Measurements from ENCODE around the gene ARHGAP30. TPM values are rescaled to one million over a fixed set of nuclear protein-coding genes. Genes with fewer than 3 reads are reported as not detected.

The ARHGAP30 gene
- polyA plus RNA-seq, 1 donor (not counting 4 experiments of a cell fraction or from before 2014, with no cell fraction given) = 0.16 TPM

DNA sequence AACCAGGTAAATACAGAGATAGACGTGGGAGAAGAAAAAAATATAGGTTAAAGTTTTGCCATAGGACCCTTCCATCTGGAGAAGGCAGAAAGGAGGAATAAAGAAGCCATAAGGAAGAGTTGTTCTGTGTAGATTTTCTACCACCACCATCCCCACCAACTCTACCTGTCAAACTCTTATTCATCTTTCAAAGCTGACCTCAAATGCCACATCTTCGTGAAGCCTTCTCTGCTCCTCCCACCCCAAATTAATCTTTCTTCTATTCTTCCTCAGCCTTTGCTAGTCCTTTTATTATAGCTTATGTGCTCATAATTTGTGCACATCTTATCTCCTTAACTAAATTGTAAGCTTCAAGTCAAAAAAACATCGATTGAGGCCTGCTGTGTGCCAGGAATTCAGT lies 20.9 kb upstream of the ARHGAP30 start:
- H3K27ac ChIP-seq (ENCODE audit: control insufficient read depth, insufficient read depth, low read length) = no peak overlapping the region
- dilution Hi-C loops (cut with MboI; ENCODE audit: extremely low pct_ligation_motif_present, low sequenced_read_pairs) = no loop called here
- peaks cover 46% of the 10 kb centered on the region for H3K4me1 ChIP-seq (ENCODE audit: control insufficient read depth, extremely low read depth, insufficient read depth, low read length)

DNA sequence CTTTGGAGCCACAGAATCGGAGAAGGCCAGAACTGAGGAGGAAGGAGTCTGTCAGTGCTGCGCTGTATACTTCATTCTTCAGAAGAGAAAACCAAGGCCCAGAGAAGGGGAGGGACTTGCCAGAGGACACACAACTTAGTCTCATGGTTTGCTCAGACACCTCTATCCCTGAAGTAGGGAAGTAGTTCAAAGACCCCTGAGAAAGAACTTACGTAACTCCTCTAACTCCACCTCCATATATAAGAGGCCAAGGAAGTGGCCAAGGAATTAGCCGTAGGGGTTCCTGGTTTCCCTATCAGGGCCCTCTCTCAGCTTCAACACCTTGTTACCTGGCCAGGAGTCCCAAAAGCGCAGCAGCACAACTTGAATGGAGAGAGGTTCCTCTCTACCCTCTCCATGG lies 20.2 kb upstream of the ARHGAP30 start:
- Histone ChIP-seq H3K4me1 (ENCODE audit: control insufficient read depth, extremely low read depth, insufficient read depth, low read length) (peaks cover 53% of the 10 kb centered on the region), H4K20me1 (ENCODE audit: control insufficient read depth, extremely low read depth, insufficient read depth, low read length) (no peaks in the 10 kb centered on the region), H3K79me2 (ENCODE audit: control insufficient read depth, insufficient read depth, low read length) (no peaks in the 10 kb centered on the region), H2AFZ (ENCODE audit: control insufficient read depth, low read length) (no peak overlapping the region), H3K27ac (ENCODE audit: control insufficient read depth, insufficient read depth, low read length) (no peak overlapping the region), H3K9me1 (ENCODE audit: control insufficient read depth, extremely low read depth, insufficient read depth, low read length) (no peaks in the 10 kb centered on the region), H3K4me2 (ENCODE audit: control insufficient read depth, extremely low read depth, insufficient read depth, low read depth, low read length) (no peak overlapping the region), H3K9me3 (ENCODE audit: control insufficient read depth, low read depth, low read length) (no peaks in the 10 kb centered on the region), H3K9ac (ENCODE audit: control insufficient read depth, extremely low read depth, insufficient read depth, low read length) (peak overlapping the region; percentile 12), H3K36me3 (ENCODE audit: control insufficient read depth in 2 of 2, extremely low read depth in 1 of 2, insufficient read depth in 2 of 2, low read length in 2 of 2) (no peaks in the 10 kb centered on the region), H3K27me3 (ENCODE audit: control insufficient read depth, extremely low read depth, insufficient read depth, low read length) (no peaks in the 10 kb centered on the region), H3K4me3 (ENCODE audit: control insufficient read depth in 2 of 3, extremely low read depth in 1 of 3, insufficient read depth in 2 of 3, low read depth in 1 of 3, low read length in 3 of 3) (no peak overlapping the region)
- no peak for TF ChIP-seq EZH2 (IDR thresholded peaks at IDR 0.05; ENCODE audit: low read length)
- TF ChIP-seq, protein P1, sequence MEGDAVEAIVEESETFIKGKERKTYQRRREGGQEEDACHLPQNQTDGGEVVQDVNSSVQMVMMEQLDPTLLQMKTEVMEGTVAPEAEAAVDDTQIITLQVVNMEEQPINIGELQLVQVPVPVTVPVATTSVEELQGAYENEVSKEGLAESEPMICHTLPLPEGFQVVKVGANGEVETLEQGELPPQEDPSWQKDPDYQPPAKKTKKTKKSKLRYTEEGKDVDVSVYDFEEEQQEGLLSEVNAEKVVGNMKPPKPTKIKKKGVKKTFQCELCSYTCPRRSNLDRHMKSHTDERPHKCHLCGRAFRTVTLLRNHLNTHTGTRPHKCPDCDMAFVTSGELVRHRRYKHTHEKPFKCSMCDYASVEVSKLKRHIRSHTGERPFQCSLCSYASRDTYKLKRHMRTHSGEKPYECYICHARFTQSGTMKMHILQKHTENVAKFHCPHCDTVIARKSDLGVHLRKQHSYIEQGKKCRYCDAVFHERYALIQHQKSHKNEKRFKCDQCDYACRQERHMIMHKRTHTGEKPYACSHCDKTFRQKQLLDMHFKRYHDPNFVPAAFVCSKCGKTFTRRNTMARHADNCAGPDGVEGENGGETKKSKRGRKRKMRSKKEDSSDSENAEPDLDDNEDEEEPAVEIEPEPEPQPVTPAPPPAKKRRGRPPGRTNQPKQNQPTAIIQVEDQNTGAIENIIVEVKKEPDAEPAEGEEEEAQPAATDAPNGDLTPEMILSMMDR (optimal IDR thresholded peaks at IDR 0.05 in 1 of 3, IDR thresholded peaks at IDR 0.05 in 1 of 3, conservative IDR thresholded peaks at IDR 0.05 in 1 of 3; ENCODE audit: extremely low read depth in 1 of 3, insufficient read depth in 2 of 3, low read length in 3 of 3) = no peak
- FAIRE-seq = no peak
- DNase-seq (ENCODE audit: low read depth, low spot score) = no peak
- dilution Hi-C loops (cut with MboI; ENCODE audit: extremely low pct_ligation_motif_present, low sequenced_read_pairs) = no loop called here

More for the DNA sequence above, 20.9 kb upstream of the ARHGAP30 start:
- Histone ChIP-seq H3K9ac (ENCODE audit: control insufficient read depth, extremely low read depth, insufficient read depth, low read length) (no peak overlapping the region), H3K27me3 (ENCODE audit: control insufficient read depth, extremely low read depth, insufficient read depth, low read length) (no peaks in the 10 kb centered on the region), H3K4me3 (ENCODE audit: control insufficient read depth in 2 of 3, extremely low read depth in 1 of 3, insufficient read depth in 2 of 3, low read depth in 1 of 3, low read length in 3 of 3) (no peak overlapping the region), H3K4me2 (ENCODE audit: control insufficient read depth, extremely low read depth, insufficient read depth, low read depth, low read length) (no peak overlapping the region), H3K9me3 (ENCODE audit: control insufficient read depth, low read depth, low read length) (no peaks in the 10 kb centered on the region), H3K79me2 (ENCODE audit: control insufficient read depth, insufficient read depth, low read length) (no peaks in the 10 kb centered on the region), H2AFZ (ENCODE audit: control insufficient read depth, low read length) (no peak overlapping the region), H3K36me3 (ENCODE audit: control insufficient read depth in 2 of 2, extremely low read depth in 1 of 2, insufficient read depth in 2 of 2, low read length in 2 of 2) (no peaks in the 10 kb centered on the region), H4K20me1 (ENCODE audit: control insufficient read depth, extremely low read depth, insufficient read depth, low read length) (no peaks in the 10 kb centered on the region), H3K9me1 (ENCODE audit: control insufficient read depth, extremely low read depth, insufficient read depth, low read length) (no peaks in the 10 kb centered on the region)
- DNase-seq (ENCODE audit: low read depth, low spot score) (no peak), FAIRE-seq (no peak)
- TF ChIP-seq, protein P1 (optimal IDR thresholded peaks at IDR 0.05 in 1 of 3, IDR thresholded peaks at IDR 0.05 in 1 of 3, conservative IDR thresholded peaks at IDR 0.05 in 1 of 3; ENCODE audit: extremely low read depth in 1 of 3, insufficient read depth in 2 of 3, low read length in 3 of 3) = no peak
- TF ChIP-seq EZH2 (IDR thresholded peaks at IDR 0.05; ENCODE audit: low read length) = no peak

All from keratinocyte (primary cell).